K562 (cell line): ENCODE results near the gene TTC27. TPM values are rescaled to one million over a fixed set of nuclear protein-coding genes. Genes with fewer than 3 reads are reported as not detected.
A peak's percentile ranks its signal among the peaks of the same experiment; 100 is the strongest.

Source experiments
- ATAC-seq: fragments of 200-7000 bp; cut with Tn5 transposase; 3 replicates; pipeline ENCODE4 v1.9.1; 2020; ENCODE audit warnings: moderate library complexity
- BruUV-seq: library from RNA; stranded (reverse); fragments of 400-500 nt; replicated peaks from 2 replicates; lab custom pipeline; 2021; lab: Mats Ljungman, UMichigan
- CTCF ChIA-PET: fragments of 300-600 bp; formaldehyde crosslinking; extraction: SDS; loops from one replicate; lab custom pipeline; 2021; ENCODE audit warnings: low intra/inter-chr PET ratio; lab: Yijun Ruan, JAX
- POLR2A ChIA-PET: fragments of 300-600, 350-650 bp; sonication (Branson Sonifier 250); formaldehyde crosslinking; extraction: SDS; loops from one replicate; lab custom pipeline; 2021; ENCODE audit warnings: antibody characterized with exemption, inconsistent platforms; lab: Yijun Ruan, JAX
- DNase-seq, 4 experiments: peaks; one replicate each; pipeline versions ENCODE4 v3.0.0 to v3.0.0-alpha.2; 2011 to 2018; ENCODE audit warnings: low spot score in 3 of 4, mixed read lengths in 3 of 4; ENCODE audit errors: extremely low read depth in 1 of 4
- FAIRE-seq: peaks from 2 replicates; lab custom pipeline; 2011; peaks lifted over from hg19 to GRCh38; lab: Jason Lieb, UNC
- H2AFZ ChIP-seq: 2 replicates; pipeline ENCODE4 v1.6.0; 2011; ENCODE audit warnings: low read depth, low read length, control low read depth, inconsistent platforms
- H3K27ac ChIP-seq: fragments of 200-600 bp; 3 replicates; pipeline ENCODE4 v1.8.0; 2011; ENCODE audit warnings: low read depth, mild to moderate bottlenecking, control low read depth, inconsistent platforms, low read length, moderate library complexity, mixed read lengths; ENCODE audit errors: extremely low read depth
- H3K27me3 ChIP-seq, 2 experiments: fragments of 300-600 bp in 1 of 2; 2 replicates in 1 of 2; 3 replicates in 1 of 2; pipeline versions ENCODE4 v1.6.0 to v1.8.0; 2011; ENCODE audit warnings: inconsistent platforms in 2 of 2, low read length in 2 of 2, mild to moderate bottlenecking in 1 of 2, mixed read lengths in 1 of 2, moderate library complexity in 1 of 2; ENCODE audit not compliant: control insufficient read depth in 2 of 2, insufficient read depth in 2 of 2
- H3K36me3 ChIP-seq: fragments of 300-600 bp; 3 replicates; pipeline ENCODE4 v1.8.0; 2011; ENCODE audit warnings: mild to moderate bottlenecking, low read length, inconsistent platforms; ENCODE audit not compliant: control insufficient read depth, insufficient read depth
- H3K4me1 ChIP-seq, 2 experiments: fragments of 200-600 bp in 1 of 2; replicated peaks in 1 of 2; 2 replicates in 1 of 2; 3 replicates in 1 of 2; pipeline versions ENCODE4 v1.5.1 to v1.8.0; 2011; ENCODE audit warnings: inconsistent platforms in 2 of 2, low read length in 2 of 2, mild to moderate bottlenecking in 1 of 2, mixed read lengths in 1 of 2, moderate library complexity in 1 of 2; ENCODE audit not compliant: control insufficient read depth in 2 of 2, insufficient read depth in 2 of 2
- H3K4me2 ChIP-seq: 2 replicates; pipeline ENCODE4 v1.6.1; 2011; ENCODE audit warnings: low read length, control low read depth, inconsistent platforms, mixed read lengths; ENCODE audit not compliant: insufficient read depth
- H3K4me3 ChIP-seq: fragments of 200-600 bp; sonication (generic), shearing (Covaris generic); 2 replicates; pipeline ENCODE4 v1.5.1; 2016; ENCODE audit warnings: control low read depth, inconsistent platforms
- H3K79me2 ChIP-seq: fragments of 200-600 bp; 3 replicates; pipeline ENCODE4 v1.8.0; 2011; ENCODE audit warnings: low read length, inconsistent platforms; ENCODE audit not compliant: control insufficient read depth, insufficient read depth
- H3K9ac ChIP-seq, 2 experiments: 2 replicates each; pipeline versions ENCODE4 v1.6.0 to v1.6.1; 2011; ENCODE audit warnings: low read depth in 2 of 2, low read length in 2 of 2, control low read depth in 1 of 2, inconsistent platforms in 1 of 2, mild to moderate bottlenecking in 1 of 2, mixed read lengths in 1 of 2; ENCODE audit not compliant: insufficient read depth in 1 of 2
- H3K9me1 ChIP-seq: one replicate; pipeline ENCODE4 v1.6.0; 2011; ENCODE audit warnings: inconsistent platforms, mild to moderate bottlenecking, low read length, moderate library complexity; ENCODE audit not compliant: control insufficient read depth, insufficient read depth
- H3K9me3 ChIP-seq: replicated peaks from 2 replicates; pipeline ENCODE4 v1.5.1; 2011; ENCODE audit warnings: low read depth, low read length, inconsistent platforms; ENCODE audit not compliant: control insufficient read depth, insufficient read depth
- H4K20me1 ChIP-seq: replicated peaks from 2 replicates; pipeline ENCODE4 v1.6.1; 2011; ENCODE audit warnings: low read length, inconsistent platforms, mixed read lengths; ENCODE audit not compliant: control insufficient read depth, insufficient read depth
- ARID1B ChIP-seq: fragments of 450-650 bp; IDR thresholded peaks from 2 replicates; pipeline ENCODE4 v1.6.1; 2016; ENCODE audit warnings: antibody characterized with exemption, mild to moderate bottlenecking, inconsistent platforms
- ATF3 ChIP-seq, 2 experiments: fragments of 450-650 bp in 1 of 2; sonication (generic) in 1 of 2; formaldehyde crosslinking in 1 of 2; IDR thresholded peaks in 1 of 2; conservative IDR thresholded peaks in 1 of 2; 2 replicates each; pipeline versions ENCODE4 v1.6.1 to v1.8.1; 2016 to 2023; ENCODE audit warnings: mild to moderate bottlenecking in 2 of 2, moderate library complexity in 2 of 2, inconsistent platforms in 1 of 2, missing genetic modification reagents in 1 of 2
- C11orf30 ChIP-seq: fragments of 450-650 bp; IDR thresholded peaks from 2 replicates; pipeline ENCODE4 v1.6.1; 2016; ENCODE audit warnings: low read depth, mild to moderate bottlenecking
- CBFA2T3 ChIP-seq: fragments of 450-650 bp; IDR thresholded peaks from 2 replicates; pipeline ENCODE4 v1.6.1; 2017
- COPS2 ChIP-seq: fragments of 450-650 bp; conservative IDR thresholded peaks from 2 replicates; pipeline ENCODE4 v1.6.1; 2016; ENCODE audit warnings: mild to moderate bottlenecking, moderate library complexity
- JUND ChIP-seq, 2 experiments: IDR thresholded peaks; 2 replicates in 1 of 2; 3 replicates in 1 of 2; pipeline ENCODE4 v1.6.1; 2011; ENCODE audit warnings: borderline replicate concordance in 2 of 2, low read depth in 2 of 2, low read length in 2 of 2, improper control_type of control experiment in 1 of 2, missing biosample characterization in 1 of 2, missing genetic modification characterization in 1 of 2, missing genetic modification reagents in 1 of 2
- LARP7 ChIP-seq: fragments of 450-650 bp; IDR thresholded peaks from 2 replicates; pipeline ENCODE4 v1.6.1; 2016
- MAFF ChIP-seq: IDR thresholded peaks from 2 replicates; pipeline ENCODE4 v1.6.1; 2012; ENCODE audit warnings: low read length, improper control_type of control experiment
- MAFG ChIP-seq: fragments of 450-650 bp; conservative IDR thresholded peaks from 2 replicates; pipeline ENCODE4 v1.6.1; 2016; ENCODE audit warnings: missing genetic modification characterization, missing compliant biosample characterization
- NFE2 ChIP-seq: IDR thresholded peaks from 2 replicates; pipeline ENCODE4 v1.6.1; 2014; ENCODE audit warnings: antibody characterized with exemption, low read depth
- PPARD ChIP-seq: fragments of 250-450 bp; sonication (Bioruptor Pico); IDR thresholded peaks from 2 replicates; pipeline ENCODE4 v1.8.0; 2022; ENCODE audit warnings: inconsistent platforms, mild to moderate bottlenecking, moderate library complexity
- SLC30A9 ChIP-seq: fragments of 250-450 bp; sonication (Bioruptor Pico); IDR thresholded peaks from 2 replicates; pipeline ENCODE4 v1.8.0; 2022; ENCODE audit warnings: mild to moderate bottlenecking, moderate library complexity
- SNAPC5 ChIP-seq: fragments of 250-450 bp; sonication (Bioruptor Pico); IDR thresholded peaks from 2 replicates; pipeline ENCODE4 v1.8.0; 2021; ENCODE audit warnings: moderate library complexity, mild to moderate bottlenecking, inconsistent platforms
- TRIM25 ChIP-seq: fragments of 450-650 bp; IDR thresholded peaks from 2 replicates; pipeline ENCODE4 v1.7.0; 2016; ENCODE audit warnings: borderline replicate concordance
- YBX1 ChIP-seq: fragments of 450-650 bp; IDR thresholded peaks from 2 replicates; pipeline ENCODE4 v1.7.1; 2016; ENCODE audit warnings: mild to moderate bottlenecking
- ZNF280A ChIP-seq: fragments of 450-650 bp; IDR thresholded peaks from 2 replicates; pipeline ENCODE4 v1.6.1; 2018; ENCODE audit warnings: mild to moderate bottlenecking, low read depth; ENCODE audit not compliant: partially characterized antibody
- ZNF316 ChIP-seq: fragments of 450-650 bp; IDR thresholded peaks from 2 replicates; pipeline ENCODE4 v1.6.1; 2016
- in situ Hi-C: fragments of 300-500 bp; cut with MboI; formaldehyde crosslinking; loops from 4 replicates; pipeline ENCODE4 v1.15.0; 2018; ENCODE audit warnings: inconsistent platforms, mixed read lengths
- intact Hi-C: fragments of 100-400 bp; cut with micrococcal nuclease; formaldehyde crosslinking; loops from 2 replicates; pipeline ENCODE4 v1.14.2; 2022
- polyA plus RNA-seq, 8 experiments: library from polyadenylated mRNA; depleted of rRNA in 4 of 8; stranded (reverse) in 5 of 8; unstranded in 3 of 8; fragments of >200 nt; fragmentation: Nextera tagmentation in 2 of 8; fragmentation: Illumina TruSeq in 1 of 8; extraction: Ambion mirVana in 2 of 8; extraction: Trizol in 1 of 8; gene quantifications; 2 replicates each; pipeline versions ENCODE4 v1.2.1 to v1.2.3, GENCODE V29; 2011 to 2014; ENCODE audit warnings: inconsistent platforms in 1 of 8, missing spikeins in 1 of 8
- total RNA-seq, 7 experiments: library from RNA; depleted of rRNA in 6 of 7; stranded (reverse); fragments of >200 nt in 6 of 7; fragmentation: Illumina TruSeq in 2 of 7; extraction: Trizol in 2 of 7; gene quantifications; 2 replicates each; pipeline versions ENCODE4 v1.2.1 to v1.2.3, GENCODE V29; 2011 to 2021; ENCODE audit warnings: low replicate concordance in 1 of 7

The TTC27 gene
- total and polyA plus RNA-seq, 9 of the 15 experiments (the other 6 are each of a cell fraction or from before 2014, with no cell fraction given), result 44.3 to 93.4 (median 57.3) TPM

- Histone ChIP-seq H3K27me3 (no peaks in the 10 kb centered on the region), H3K27ac (no peak overlapping the region), H3K9ac (no peak overlapping the region), H3K79me2 (no peaks in the 10 kb centered on the region), H3K9me3 (no peaks in the 10 kb centered on the region), H3K9me1 (no peaks in the 10 kb centered on the region), H3K4me1 (no peaks in the 10 kb centered on the region; a peak in 3 of 5 replicates), H2AFZ (no peak overlapping the region), H3K4me3 (no peak overlapping the region), H3K4me2 (no peak overlapping the region), H3K36me3 (peaks cover 7% of the 10 kb centered on the region; the same call in 1 of the 3 replicates), H4K20me1 (no peaks in the 10 kb centered on the region)
- ChIA-PET POLR2A (interaction anchor here (0.6 kb wide), 1 partner anchor 29 kb away, joined by 3 read pairs; no protein-coding TSS in a partner anchor), CTCF (no interaction called here)
- FAIRE-seq (no peak), DNase-seq (peak in 1 of 4 experiments; percentile 11), ATAC-seq (peak; percentile 60)
- BruUV-seq, result no TSS peak
- intact Hi-C loops, result no loop called here
- in situ Hi-C loops, result no loop called here
- TF ChIP-seq NFE2, result peak; percentile 56
- TF ChIP-seq MAFF, result peak; percentile 25; the same call in 1 of the 2 replicates
- no peak for TF ChIP-seq TRIM25
- TF ChIP-seq COPS2, result no peak
- TF ChIP-seq ATF3 (IDR thresholded peaks at IDR 0.05), result peak; percentile 31; the same call in 1 of the 2 replicates
- TF ChIP-seq ATF3 (CRISPR knock-in tag; conservative IDR thresholded peaks at IDR 0.05), result no peak
- TF ChIP-seq LARP7, result no peak
- TF ChIP-seq MAFG (tag), result peak; percentile 69; the same call in 1 of the 2 replicates
- no peak for TF ChIP-seq SLC30A9 (CRISPR knock-in tag)
- no peak for TF ChIP-seq SNAPC5 (CRISPR knock-in tag)
- TF ChIP-seq ZNF316, result peak; percentile 68
- TF ChIP-seq ARID1B, result peak; percentile 26; the same call in 1 of the 2 replicates
- no peak for TF ChIP-seq PPARD
- peak; percentile 65 for TF ChIP-seq C11orf30
- TF ChIP-seq CBFA2T3, result peak; percentile 23; the same call in 1 of the 2 replicates
- no peak for TF ChIP-seq ZNF280A
- peak; percentile 20; the same call in 1 of the 2 replicates for TF ChIP-seq JUND (IDR thresholded peaks at IDR 0.05; ENCODE audit: borderline replicate concordance, low read depth, low read length)
- no peak for TF ChIP-seq JUND (tag; IDR thresholded peaks at IDR 0.05; ENCODE audit: borderline replicate concordance, low read depth, low read length)
- no peak for TF ChIP-seq YBX1
These were observed 69.3 kb downstream of the TTC27 start for GRCh38 chr2:32697156-32697555.
